ENCODE measurements around the gene RPA3.

- TF ChIP-seq CTCF (IDR thresholded peaks at IDR 0.05; ENCODE audit: low read depth, low read length) (no peak), EZH2phosphoT487 (IDR thresholded peaks at IDR 0.05; ENCODE audit: low read depth) (no peak)
These were observed 11.7 kb downstream of the RPA3 start for GRCh38 chr7:7706556-7707172.

All from OCI-LY3 (cell line).